ENCODE data around the gene DUSP14.

DNA sequence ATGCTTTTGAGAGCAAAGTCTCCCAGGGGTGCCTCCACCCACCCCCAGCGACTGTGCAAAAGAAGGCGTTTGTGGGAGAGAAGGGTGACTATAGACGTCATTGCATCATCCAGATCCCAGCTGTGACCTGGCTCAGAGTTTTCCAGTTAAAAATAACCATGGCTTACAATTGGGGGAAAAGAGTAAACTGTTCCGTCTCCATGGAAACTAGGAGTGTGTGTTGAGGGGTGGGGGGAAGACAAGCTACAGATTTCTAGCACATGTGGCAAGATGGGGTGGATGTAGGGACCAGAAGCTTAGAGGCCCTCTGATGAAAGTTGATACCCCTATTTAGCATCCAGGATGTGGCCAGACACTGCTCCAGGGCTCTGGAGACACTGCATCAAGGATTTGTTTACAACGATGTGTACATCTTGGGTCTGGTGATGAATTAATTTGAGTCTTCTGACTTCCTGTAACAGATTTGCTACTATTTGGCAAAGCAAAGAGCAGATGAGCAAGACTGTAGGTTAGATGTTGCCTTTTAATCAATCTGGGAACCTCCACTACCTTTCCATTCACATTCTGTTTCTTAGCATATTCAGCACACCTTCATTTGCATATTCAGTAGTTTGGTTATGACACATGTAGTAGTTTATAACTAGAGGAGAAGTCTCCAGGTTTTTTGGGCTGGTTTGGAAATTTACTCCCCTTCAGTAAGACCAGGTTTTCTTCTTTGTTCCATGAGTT lies 6.2 kb upstream of the DUSP14 start:
- TF ChIP-seq, protein P1, sequence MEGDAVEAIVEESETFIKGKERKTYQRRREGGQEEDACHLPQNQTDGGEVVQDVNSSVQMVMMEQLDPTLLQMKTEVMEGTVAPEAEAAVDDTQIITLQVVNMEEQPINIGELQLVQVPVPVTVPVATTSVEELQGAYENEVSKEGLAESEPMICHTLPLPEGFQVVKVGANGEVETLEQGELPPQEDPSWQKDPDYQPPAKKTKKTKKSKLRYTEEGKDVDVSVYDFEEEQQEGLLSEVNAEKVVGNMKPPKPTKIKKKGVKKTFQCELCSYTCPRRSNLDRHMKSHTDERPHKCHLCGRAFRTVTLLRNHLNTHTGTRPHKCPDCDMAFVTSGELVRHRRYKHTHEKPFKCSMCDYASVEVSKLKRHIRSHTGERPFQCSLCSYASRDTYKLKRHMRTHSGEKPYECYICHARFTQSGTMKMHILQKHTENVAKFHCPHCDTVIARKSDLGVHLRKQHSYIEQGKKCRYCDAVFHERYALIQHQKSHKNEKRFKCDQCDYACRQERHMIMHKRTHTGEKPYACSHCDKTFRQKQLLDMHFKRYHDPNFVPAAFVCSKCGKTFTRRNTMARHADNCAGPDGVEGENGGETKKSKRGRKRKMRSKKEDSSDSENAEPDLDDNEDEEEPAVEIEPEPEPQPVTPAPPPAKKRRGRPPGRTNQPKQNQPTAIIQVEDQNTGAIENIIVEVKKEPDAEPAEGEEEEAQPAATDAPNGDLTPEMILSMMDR (conservative IDR thresholded peaks at IDR 0.05; ENCODE audit: low read depth, low read length) = no peak
- TF ChIP-seq EZH2phosphoT487 (IDR thresholded peaks at IDR 0.05; ENCODE audit: borderline replicate concordance, low read length) = no peak

Data from PC-3 (cell line).